HuH-7.5 (cell line): ENCODE data around the gene ARAP2.

Experiments used
- DNase-seq: peaks from one replicate; pipeline ENCODE4 v3.0.0; 2011; ENCODE audit warnings: low spot score

The ARAP2 gene

DNA sequence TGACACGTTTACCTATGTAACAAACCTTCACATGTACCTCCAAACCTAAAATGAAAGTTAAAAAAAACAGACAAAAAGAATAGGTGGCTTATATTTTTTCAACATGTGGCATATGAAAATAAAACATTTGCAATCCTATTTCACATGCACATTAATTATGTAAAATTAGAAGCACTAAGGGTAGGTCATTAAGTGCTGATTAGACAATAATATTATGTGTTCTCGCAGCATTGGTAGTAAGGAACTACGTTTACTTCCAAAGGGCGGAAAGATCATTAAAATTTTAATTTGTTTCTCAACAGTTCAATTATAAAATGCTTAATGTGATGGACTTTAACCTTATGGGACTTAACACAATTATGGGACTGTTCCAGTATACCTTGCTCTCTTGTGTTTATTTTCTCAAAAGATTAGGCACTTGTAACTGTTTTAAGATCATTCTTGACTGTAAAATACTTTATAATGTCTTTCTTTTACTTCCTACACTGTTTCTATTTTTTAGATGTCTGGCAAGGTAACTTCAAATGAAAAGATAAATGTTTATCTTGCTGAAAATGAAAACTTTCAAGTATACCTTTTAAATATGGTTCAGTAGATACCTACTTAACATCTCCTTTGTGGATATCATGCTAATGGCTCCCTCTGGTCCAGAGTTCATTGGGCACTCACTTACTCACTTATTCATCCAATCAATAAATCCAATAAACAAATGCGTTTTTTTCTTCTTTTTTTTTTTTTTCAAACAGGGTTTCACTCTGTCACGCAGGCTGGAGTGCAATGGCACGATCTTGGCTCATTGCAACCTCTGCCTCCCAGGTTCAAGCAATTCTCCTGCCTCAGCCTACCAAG is 202.0 kb downstream of the ARAP2 start:
- DNase-seq = no peak

DNA sequence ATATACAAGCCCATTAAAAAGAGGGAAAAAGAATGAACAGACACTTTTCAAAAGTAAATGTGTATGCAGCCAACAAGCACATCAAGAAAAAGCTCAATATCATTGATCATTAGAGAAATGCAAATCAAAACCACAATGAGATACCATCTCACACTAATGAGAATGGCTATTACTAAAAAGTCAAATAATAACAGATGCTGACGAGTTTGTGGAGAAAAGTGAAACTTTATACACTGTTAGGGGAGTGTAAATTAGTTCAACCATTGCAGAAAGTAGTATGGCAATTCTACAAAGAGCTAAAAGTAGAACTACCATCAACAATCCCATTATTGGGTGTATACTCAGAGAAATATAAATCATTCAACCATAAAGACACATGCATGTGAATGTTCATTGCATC is 203.0 kb downstream of the ARAP2 start:
- no peak for DNase-seq

DNA sequence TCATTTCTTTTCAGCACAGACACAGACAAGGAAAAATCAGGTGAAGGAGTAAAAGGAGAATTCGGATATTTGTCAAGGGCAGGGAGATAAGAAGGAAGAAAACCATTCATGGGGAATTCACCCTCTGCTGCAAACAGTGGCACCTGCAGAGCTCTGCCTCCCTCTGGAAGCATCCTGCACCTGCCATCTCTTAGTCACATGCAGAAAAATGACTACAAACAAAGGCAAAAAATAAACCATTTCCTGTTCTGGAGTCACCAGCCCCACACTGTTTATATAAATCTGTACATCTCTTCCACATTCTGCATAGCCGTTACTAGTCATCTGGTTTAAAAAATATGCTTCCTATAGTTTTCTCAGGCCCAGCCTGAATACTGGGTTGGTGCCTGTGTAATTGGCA is 205.3 kb downstream of the ARAP2 start:
- no peak for DNase-seq

DNA sequence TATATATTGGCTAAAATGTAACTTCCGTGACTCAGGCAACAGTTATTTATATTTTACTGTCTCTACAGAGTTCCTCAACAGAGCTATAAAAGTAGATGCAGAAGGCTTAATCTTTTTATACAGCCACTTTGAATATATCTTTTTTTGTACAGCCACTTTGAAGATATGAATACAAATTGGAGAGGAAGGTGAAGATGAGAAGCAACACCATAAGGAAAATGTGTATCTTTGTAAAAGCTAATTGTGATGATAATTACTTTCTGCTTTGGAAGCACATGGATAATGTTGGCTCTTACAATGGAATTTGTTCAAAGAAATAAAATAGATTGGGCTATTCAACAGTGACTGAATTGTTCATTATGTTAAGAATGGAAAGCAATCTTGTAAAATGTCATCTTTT is 205.8 kb downstream of the ARAP2 start:
- DNase-seq = no peak

DNA sequence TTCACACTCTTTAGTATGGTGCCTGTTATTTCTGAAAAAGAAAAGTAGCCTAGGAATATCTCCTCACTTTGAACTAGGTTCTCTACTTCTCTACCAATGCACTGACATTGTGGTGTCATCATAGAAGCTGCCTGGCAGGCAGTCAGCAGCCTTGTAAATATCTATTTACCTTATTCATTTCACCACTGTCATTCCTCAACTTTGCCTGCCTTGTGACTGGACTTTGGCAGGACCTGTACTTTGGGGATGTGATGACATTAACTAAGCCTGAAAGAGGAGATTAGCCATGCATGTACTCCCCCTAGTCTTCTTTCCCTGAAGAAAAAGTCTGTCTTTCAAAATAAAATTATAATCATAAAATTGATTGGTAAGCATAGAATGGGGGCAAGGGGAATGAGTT is 207.2 kb downstream of the ARAP2 start:
- no peak for DNase-seq

DNA sequence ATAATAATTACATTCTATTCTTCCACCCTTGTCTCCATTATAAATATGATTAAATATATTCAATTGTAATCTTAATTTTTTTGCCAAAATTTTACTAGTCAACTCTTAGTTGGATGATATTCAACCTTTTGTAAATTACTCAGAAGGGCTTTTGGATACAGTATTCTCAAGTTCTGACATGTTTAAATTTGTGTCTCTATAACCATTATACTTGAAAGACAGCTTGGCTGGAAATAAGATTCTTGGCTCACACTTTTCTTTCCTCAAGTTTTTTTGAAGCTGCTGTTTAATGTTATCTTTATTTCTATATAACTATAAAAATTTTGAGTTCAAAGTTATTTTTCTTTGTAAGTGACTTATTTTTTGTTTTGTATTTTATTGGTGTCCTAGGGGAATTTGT is 214.4 kb downstream of the ARAP2 start:
- no peak for DNase-seq

DNA sequence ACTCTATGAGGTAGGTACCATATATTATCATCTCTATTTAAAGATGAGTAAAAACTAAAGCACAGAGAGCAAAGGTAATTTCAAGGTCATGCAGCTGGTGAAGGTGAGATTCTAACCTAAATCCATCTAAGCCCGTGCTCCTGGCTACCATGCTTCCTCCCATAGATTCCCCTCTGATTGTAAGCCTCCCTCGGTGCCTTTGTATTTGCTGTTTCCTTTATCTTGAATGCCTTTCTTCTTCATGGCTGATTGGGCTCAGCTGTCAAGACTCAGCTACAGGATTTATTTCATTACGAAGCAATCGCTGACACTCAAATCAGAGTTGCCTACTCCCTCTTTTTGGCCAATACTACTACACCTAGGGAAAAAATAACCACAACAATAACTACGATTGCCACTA is 217.1 kb downstream of the ARAP2 start:
- DNase-seq = no peak

DNA sequence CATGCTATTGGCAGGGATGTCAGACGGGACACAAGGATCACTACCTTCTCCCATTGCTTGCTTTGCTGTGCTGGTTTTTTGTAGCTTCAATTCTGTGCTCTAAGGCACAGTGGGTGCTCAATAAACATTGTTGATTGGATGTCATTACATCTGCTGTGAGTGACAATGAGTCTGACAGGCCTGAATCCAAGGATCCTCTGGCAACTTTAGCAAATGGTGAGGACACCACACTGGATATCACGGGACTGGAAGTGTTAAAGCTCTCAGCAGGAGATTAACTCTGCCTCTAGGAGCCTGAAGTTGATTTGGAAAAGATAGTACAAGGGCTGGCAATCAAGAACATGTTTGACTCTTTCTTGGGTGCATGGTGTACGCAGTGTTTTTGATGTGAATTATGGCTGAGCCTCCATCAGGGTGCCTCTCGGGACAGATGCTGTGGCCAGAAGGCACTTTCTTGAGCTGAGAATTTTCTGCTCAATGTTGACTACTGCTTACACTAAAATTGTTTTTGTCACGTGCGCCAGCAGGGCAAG is 217.9 kb downstream of the ARAP2 start:
- DNase-seq = no peak

DNA sequence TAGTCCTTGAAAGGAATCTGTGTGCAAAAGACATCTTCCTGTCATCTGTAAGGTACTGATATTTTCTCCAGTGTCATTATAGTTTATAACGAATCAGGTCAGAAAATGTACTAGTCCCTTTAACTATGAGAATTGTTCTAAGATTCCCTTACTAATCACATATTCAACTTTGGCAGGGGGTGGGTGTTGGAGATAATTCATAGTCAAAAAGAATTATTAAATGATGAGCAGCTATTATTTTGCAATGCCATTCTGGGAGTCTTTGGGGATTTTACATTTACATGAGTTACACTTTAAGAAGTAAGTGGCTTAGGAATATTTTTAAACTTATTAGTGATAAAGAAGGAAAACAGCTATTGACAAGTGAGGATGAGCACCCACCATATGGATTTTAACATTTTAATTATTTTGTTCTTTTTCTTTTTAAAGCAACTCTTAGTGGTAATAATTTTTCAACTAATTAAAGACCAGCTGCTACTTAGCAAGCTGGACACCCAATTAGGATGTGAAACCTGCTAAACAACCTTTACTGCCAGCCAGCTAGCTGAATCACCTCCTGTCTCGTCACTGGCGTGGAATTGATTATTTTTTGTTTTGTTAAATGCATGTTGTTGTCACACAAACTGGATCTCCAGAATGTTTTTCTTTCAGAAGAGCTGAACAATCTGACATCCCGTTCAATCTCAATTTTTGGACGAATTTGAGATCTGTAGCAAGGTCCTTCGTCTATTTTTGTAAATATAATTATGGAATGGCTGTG is 219.2 kb downstream of the ARAP2 start:
- DNase-seq = no peak

DNA sequence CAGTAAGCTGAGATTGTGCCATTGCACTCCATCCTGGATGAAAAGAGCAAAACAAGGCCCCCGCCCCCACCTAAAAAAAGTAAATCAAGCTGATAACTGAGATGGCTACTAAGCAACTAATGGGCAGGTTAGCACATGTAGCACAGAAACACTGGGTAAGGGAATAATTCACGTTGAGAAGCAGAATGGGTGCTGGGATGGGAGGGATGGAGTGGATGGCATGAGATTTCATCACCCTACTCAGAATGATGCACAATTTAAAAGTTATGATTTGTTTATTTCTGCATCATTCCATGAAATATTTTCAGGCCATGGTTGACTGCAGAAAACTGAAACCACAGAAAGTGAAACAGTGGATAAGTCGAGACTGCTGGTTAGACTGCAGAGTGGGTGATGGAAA is 224.0 kb downstream of the ARAP2 start:
- no peak for DNase-seq
